ENCODE results near the gene DSN1.

Gene DSN1

DNA sequence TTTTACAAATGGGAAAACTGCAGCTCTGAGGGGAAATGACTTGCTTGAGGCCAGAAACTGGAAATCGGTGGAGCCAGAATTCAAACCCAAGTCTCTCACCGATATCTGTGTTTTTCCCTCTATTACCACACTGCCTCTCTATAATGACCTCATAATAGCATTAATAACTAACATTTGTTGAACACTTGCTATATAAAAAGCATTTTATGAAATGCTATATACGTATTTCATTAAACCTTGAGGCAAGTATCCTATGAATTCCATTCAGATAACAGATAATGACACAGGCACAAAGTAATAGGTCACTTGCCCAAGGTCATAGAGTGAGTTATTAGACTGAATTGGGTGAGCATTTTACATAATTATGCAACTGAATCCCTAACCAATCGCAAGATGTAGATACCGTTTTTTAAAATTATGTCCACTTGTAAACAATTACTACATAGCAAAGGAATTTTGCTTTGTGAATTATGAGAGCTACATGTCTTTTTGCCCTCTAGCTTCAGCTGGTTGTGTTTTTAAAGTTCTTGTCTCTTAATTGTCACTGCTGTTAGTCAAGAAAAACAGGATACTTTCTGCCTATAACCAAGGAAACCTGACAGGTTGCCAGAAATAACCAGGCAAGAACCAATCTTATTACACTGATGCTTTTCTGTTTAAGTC is 4.7 kb downstream of the DSN1 start:
- Histone ChIP-seq H3K9me3 (ENCODE audit: control insufficient read depth in 2 of 2, low read length in 2 of 2) (no peaks in the 10 kb centered on the region), H3K27me3 (ENCODE audit: control insufficient read depth in 2 of 2, insufficient read depth in 2 of 2, low read length in 2 of 2) (no peaks in the 10 kb centered on the region), H3K36me3 (ENCODE audit: control insufficient read depth in 2 of 2, insufficient read depth in 2 of 2, low read length in 2 of 2) (peaks cover 2% of the 10 kb centered on the region in 2 donors), H3K4me3 (ENCODE audit: low read length in 2 of 2) (no peak overlapping the region), H3K27ac (ENCODE audit: low read depth in 2 of 2, low read length in 2 of 2) (no peak overlapping the region), H3K4me1 (ENCODE audit: control insufficient read depth in 2 of 2, insufficient read depth in 2 of 2, low read length in 2 of 2) (peaks cover 5 to 10% of the 10 kb centered on the region in 2 donors), H3K9ac (ENCODE audit: low read depth in 1 of 2, low read length in 2 of 2) (no peak overlapping the region)

DNA sequence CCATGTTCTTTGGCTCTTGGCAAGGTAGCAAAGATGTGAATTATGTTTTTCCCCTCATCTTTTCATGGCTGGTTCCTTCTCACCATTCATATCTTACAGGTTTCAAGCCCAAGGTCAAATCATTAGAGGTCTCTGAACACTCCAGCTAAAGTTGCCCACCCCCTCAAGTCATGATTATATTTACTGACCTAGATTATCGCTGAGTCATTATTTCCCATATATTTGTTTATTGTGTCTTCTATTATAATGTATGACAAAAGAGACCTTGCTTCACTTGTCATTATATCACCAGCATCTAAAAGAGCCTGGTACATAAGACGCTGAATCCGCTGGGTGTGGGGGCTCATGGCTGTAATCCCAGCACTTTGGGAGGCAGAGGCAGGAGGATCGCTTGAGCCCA is 12.4 kb downstream of the DSN1 start:
- no peaks in the 10 kb centered on the region for H3K4me1 ChIP-seq (ENCODE audit: control insufficient read depth in 2 of 2, insufficient read depth in 2 of 2, low read length in 2 of 2)
- H3K9me3 ChIP-seq (ENCODE audit: control insufficient read depth in 2 of 2, low read length in 2 of 2): no peaks in the 10 kb centered on the region
- H3K36me3 ChIP-seq (ENCODE audit: control insufficient read depth in 2 of 2, insufficient read depth in 2 of 2, low read length in 2 of 2): peaks cover 0 to 1% of the 10 kb centered on the region in 2 donors
- H3K27ac ChIP-seq (ENCODE audit: low read depth in 2 of 2, low read length in 2 of 2): no peak overlapping the region
- H3K9ac ChIP-seq (ENCODE audit: low read depth in 1 of 2, low read length in 2 of 2): no peak overlapping the region
- H3K4me3 ChIP-seq (ENCODE audit: low read length in 2 of 2): no peak overlapping the region
- no peaks in the 10 kb centered on the region for H3K27me3 ChIP-seq (ENCODE audit: control insufficient read depth in 2 of 2, insufficient read depth in 2 of 2, low read length in 2 of 2)

DNA sequence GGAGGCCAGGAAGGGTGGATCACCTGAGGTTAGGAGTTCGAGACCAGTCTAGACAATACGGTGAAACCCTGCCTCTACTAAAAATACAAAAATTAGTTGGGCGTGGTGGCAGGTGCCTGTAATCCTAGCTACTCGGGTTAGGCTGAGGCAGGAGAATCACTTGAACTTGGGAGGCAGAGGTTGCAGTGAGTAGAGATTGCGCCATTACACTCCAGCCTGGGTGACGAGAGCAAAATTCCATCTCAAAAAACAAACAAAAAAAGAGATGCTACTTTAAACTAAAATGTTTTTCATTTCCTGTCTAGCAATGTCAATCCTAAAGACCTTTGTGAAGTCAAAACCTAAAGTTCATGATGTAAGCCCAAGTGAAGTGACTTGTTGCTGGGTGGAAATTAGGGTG is 12.9 kb downstream of the DSN1 start:
- no peaks in the 10 kb centered on the region for H3K4me1 ChIP-seq (ENCODE audit: control insufficient read depth in 2 of 2, insufficient read depth in 2 of 2, low read length in 2 of 2)
- no peak overlapping the region for H3K4me3 ChIP-seq (ENCODE audit: low read length in 2 of 2)
- no peaks in the 10 kb centered on the region for H3K36me3 ChIP-seq (ENCODE audit: control insufficient read depth in 2 of 2, insufficient read depth in 2 of 2, low read length in 2 of 2)
- no peaks in the 10 kb centered on the region for H3K9me3 ChIP-seq (ENCODE audit: control insufficient read depth in 2 of 2, low read length in 2 of 2)
- H3K27ac ChIP-seq (ENCODE audit: low read depth in 2 of 2, low read length in 2 of 2): no peak overlapping the region
- H3K27me3 ChIP-seq (ENCODE audit: control insufficient read depth in 2 of 2, insufficient read depth in 2 of 2, low read length in 2 of 2): no peaks in the 10 kb centered on the region
- no peak overlapping the region for H3K9ac ChIP-seq (ENCODE audit: low read depth in 1 of 2, low read length in 2 of 2)

DNA sequence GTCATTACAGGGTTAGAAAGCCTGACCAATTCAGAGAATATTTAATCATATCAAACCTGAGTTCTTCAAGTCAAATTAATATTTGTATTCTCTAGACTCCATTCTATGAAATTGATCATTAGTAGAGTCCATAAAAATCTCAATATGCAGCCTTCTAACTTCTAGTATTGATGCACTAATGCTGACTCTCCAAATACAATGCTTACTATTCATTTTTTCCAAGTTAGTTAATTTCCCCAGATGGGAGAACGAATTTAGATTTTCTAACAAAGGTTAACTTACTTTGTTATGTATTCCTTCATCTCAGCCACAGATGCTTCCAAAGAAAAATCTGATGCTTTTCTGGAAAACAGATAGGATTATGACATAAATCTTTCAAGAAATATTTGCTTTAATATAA is 15.3 kb downstream of the DSN1 start:
- no peak overlapping the region for H3K9ac ChIP-seq (ENCODE audit: low read depth in 1 of 2, low read length in 2 of 2)
- H3K4me3 ChIP-seq (ENCODE audit: low read length in 2 of 2): no peak overlapping the region
- H3K27ac ChIP-seq (ENCODE audit: low read depth in 2 of 2, low read length in 2 of 2): no peak overlapping the region

DNA sequence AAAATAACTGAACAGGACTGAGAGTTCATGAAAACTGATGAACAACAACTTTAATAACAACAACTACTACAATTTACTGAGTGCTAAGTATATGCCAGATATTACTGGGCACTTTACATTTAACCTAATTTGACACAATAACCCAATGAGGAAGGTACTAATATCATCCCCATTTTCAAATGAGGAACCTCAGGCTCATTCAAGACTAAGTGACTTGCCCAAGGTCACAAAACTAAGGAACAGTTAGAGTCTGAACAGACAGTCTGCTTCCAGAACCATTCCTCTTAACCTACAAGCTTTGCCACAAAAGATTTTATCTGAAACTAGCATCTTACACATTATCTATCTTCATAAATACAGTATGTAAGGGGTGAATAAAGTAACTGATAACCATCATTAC is 17.1 kb downstream of the DSN1 start:
- Histone ChIP-seq H3K9ac (ENCODE audit: low read depth in 1 of 2, low read length in 2 of 2) (no peak overlapping the region), H3K9me3 (ENCODE audit: control insufficient read depth in 2 of 2, low read length in 2 of 2) (no peaks in the 10 kb centered on the region), H3K27me3 (ENCODE audit: control insufficient read depth in 2 of 2, insufficient read depth in 2 of 2, low read length in 2 of 2) (no peaks in the 10 kb centered on the region), H3K27ac (ENCODE audit: low read depth in 2 of 2, low read length in 2 of 2) (no peak overlapping the region), H3K36me3 (ENCODE audit: control insufficient read depth in 2 of 2, insufficient read depth in 2 of 2, low read length in 2 of 2) (peaks cover 0 to 24% of the 10 kb centered on the region in 2 donors), H3K4me1 (ENCODE audit: control insufficient read depth in 2 of 2, insufficient read depth in 2 of 2, low read length in 2 of 2) (peaks cover 0 to 3% of the 10 kb centered on the region in 2 donors), H3K4me3 (ENCODE audit: low read length in 2 of 2) (no peak overlapping the region)

More for the DNA sequence above, 15.3 kb downstream of the DSN1 start:
- Histone ChIP-seq H3K9me3 (ENCODE audit: control insufficient read depth in 2 of 2, low read length in 2 of 2) (no peaks in the 10 kb centered on the region), H3K27me3 (ENCODE audit: control insufficient read depth in 2 of 2, insufficient read depth in 2 of 2, low read length in 2 of 2) (no peaks in the 10 kb centered on the region), H3K36me3 (ENCODE audit: control insufficient read depth in 2 of 2, insufficient read depth in 2 of 2, low read length in 2 of 2) (peaks cover 0 to 13% of the 10 kb centered on the region in 2 donors), H3K4me1 (ENCODE audit: control insufficient read depth in 2 of 2, insufficient read depth in 2 of 2, low read length in 2 of 2) (peaks cover 0 to 3% of the 10 kb centered on the region in 2 donors)

DNA sequence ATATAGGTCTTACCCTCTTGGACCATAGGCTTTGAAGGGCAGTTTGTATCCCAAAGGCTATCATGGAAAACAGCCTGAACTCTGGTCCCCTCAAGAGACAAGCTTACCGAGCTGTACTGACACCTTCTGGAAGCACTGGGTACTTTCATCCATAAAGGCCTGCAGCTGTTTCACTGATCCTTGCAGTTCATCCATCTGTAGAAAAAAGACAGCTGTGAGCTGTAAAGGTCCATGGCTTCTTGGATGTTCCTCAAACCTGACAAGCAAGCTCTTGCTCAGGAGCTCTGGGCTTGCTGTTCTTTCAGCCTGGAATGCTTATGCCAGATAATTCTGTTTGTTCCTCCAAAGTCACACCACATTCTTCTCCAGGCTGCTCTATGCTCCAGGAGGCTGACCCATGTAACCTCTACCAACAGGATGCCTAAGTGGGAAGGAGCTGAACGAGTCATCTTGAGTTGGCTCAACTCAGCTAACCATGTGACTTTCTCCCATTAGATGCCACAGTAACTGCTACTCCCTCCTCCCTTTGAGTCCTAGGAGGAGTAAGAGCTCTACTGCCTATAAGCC is 18.8 kb downstream of the DSN1 start:
- peaks cover 0 to 3% of the 10 kb centered on the region in 2 donors for H3K4me1 ChIP-seq (ENCODE audit: control insufficient read depth in 2 of 2, insufficient read depth in 2 of 2, low read length in 2 of 2)
- H3K36me3 ChIP-seq (ENCODE audit: control insufficient read depth in 2 of 2, insufficient read depth in 2 of 2, low read length in 2 of 2): peaks cover 0 to 24% of the 10 kb centered on the region in 2 donors
- H3K9ac ChIP-seq (ENCODE audit: low read depth in 1 of 2, low read length in 2 of 2): no peak overlapping the region
- no peaks in the 10 kb centered on the region for H3K27me3 ChIP-seq (ENCODE audit: control insufficient read depth in 2 of 2, insufficient read depth in 2 of 2, low read length in 2 of 2)
- H3K27ac ChIP-seq (ENCODE audit: low read depth in 2 of 2, low read length in 2 of 2): no peak overlapping the region
- no peaks in the 10 kb centered on the region for H3K9me3 ChIP-seq (ENCODE audit: control insufficient read depth in 2 of 2, low read length in 2 of 2)
- no peak overlapping the region for H3K4me3 ChIP-seq (ENCODE audit: low read length in 2 of 2)

DNA sequence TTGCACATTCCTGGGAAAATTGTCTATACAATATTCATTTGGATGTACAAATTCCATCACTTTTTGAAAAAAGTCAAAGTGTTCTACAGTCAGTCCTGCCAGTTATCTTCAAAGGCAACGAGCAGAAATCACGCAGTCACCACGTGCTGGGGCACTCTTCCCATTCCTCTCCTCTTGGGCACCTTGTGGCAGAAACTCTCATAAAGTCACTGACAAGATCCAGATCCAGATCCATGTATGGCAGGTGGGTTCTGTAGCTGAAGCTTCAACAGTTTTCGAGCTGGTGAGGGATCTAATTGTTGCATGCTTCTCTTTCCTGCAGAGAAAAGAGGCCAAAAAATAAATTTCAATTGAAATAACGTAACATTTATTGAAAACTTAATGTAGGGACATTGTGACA is 21.0 kb downstream of the DSN1 start:
- Histone ChIP-seq H3K36me3 (ENCODE audit: control insufficient read depth in 2 of 2, insufficient read depth in 2 of 2, low read length in 2 of 2) (peaks cover 0 to 24% of the 10 kb centered on the region in 2 donors), H3K4me1 (ENCODE audit: control insufficient read depth in 2 of 2, insufficient read depth in 2 of 2, low read length in 2 of 2) (peaks cover 0 to 3% of the 10 kb centered on the region in 2 donors), H3K27me3 (ENCODE audit: control insufficient read depth in 2 of 2, insufficient read depth in 2 of 2, low read length in 2 of 2) (no peaks in the 10 kb centered on the region), H3K4me3 (ENCODE audit: low read length in 2 of 2) (no peak overlapping the region), H3K27ac (ENCODE audit: low read depth in 2 of 2, low read length in 2 of 2) (no peak overlapping the region), H3K9me3 (ENCODE audit: control insufficient read depth in 2 of 2, low read length in 2 of 2) (no peaks in the 10 kb centered on the region), H3K9ac (ENCODE audit: low read depth in 1 of 2, low read length in 2 of 2) (no peak overlapping the region)

DNA sequence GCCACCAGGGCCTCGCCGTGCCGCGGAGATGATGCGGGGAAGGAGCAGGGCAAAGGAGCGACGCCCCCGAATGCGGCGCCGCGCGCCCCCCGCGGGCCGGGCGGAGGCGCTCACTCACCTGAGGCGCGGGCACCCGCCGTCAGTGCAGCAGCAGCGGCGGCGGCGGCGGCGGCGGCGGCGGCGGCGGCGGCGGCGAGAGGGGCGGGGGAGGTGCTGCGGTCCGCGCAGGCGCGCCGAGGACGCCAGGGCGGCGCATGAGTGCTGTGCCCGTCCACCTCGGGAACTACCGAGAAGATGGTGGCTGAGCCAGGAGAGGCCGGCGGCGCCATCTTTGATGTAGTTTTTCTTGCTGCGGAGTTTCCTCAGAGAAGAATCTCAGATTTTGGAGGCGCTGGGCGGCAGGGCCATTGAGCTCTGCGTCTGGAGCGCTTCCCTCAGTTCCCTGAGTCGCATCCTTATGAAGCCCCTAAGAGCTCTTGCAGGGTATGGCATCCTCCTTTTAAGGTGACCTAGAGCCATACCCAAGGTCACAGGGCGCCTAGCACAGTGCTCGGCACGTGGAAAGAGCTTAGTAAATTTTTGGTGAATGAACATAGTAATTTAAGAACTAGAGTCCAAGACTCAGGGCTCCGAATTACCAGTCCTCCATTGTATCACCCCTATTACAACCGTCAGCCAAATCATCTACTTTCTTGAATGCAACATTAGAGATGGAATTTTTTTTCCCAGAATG is 27.5 kb downstream of the DSN1 start, which contains the start of gene NDRG3:
TSS of gene NDRG3 (minus strand) at position 164 of the 733 bp plus-strand sequence. CDS start 24,355 bp downstream, outside the sequence.
- H3K4me3 ChIP-seq (ENCODE audit: low read length in 2 of 2): peak within 1 kb of the TSS; percentile 81 to 91
- H3K27me3 ChIP-seq (ENCODE audit: control insufficient read depth in 2 of 2, insufficient read depth in 2 of 2, low read length in 2 of 2): no peaks in the 10 kb centered on the region
- peak within 1 kb of the TSS; percentile 69 to 79 for H3K9ac ChIP-seq (ENCODE audit: low read depth in 1 of 2, low read length in 2 of 2)
- H3K36me3 ChIP-seq (ENCODE audit: control insufficient read depth in 2 of 2, insufficient read depth in 2 of 2, low read length in 2 of 2): no peaks in the 10 kb centered on the region
- H3K27ac ChIP-seq (ENCODE audit: low read depth in 2 of 2, low read length in 2 of 2): peak within 1 kb of the TSS; percentile 55 to 71
- no peaks in the 10 kb centered on the region for H3K9me3 ChIP-seq (ENCODE audit: control insufficient read depth in 2 of 2, low read length in 2 of 2)
- H3K4me1 ChIP-seq (ENCODE audit: control insufficient read depth in 2 of 2, insufficient read depth in 2 of 2, low read length in 2 of 2): peaks cover 3 to 6% of the 10 kb centered on the region in 2 donors

DNA sequence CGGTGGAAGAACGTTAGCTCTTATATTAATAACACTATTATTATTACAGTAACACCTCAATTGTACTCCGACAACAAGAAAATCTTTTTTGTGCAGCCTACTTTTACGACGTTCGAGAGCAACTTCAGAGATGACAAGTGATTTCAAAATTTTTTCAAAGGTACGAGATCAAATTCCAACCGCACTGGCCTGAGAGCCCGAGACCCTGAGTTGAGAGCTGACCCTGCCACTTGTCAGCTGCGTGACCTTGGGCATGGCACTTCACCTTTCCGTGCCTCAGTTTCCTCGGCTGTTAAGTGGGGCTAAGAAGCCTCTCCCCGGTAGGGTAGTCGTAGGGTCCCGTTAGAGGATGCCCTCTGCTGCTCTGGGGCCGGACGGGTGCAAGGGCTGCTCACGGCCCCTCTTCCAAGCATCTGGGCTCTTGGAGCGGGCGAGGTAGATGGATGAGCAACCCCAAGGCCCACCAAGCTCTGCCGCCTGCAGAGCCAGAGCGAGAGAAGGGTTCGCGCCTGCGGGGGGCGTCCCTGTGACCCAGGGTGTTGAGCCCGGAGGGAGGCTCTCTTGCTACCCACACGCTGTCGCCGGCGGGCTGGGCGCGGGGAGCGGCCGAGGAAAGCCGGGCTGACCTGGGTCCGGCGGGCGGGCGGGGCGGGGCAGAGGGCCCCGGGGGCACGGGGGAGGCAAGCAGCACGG is 28.2 kb downstream of the DSN1 start:
- H3K27me3 ChIP-seq (ENCODE audit: control insufficient read depth in 2 of 2, insufficient read depth in 2 of 2, low read length in 2 of 2): no peaks in the 10 kb centered on the region
- H3K27ac ChIP-seq (ENCODE audit: low read depth in 2 of 2, low read length in 2 of 2): no peak overlapping the region
- peak overlapping the region; percentile 55 to 58 for H3K9ac ChIP-seq (ENCODE audit: low read depth in 1 of 2, low read length in 2 of 2)
- H3K36me3 ChIP-seq (ENCODE audit: control insufficient read depth in 2 of 2, insufficient read depth in 2 of 2, low read length in 2 of 2): no peaks in the 10 kb centered on the region
- no peaks in the 10 kb centered on the region for H3K9me3 ChIP-seq (ENCODE audit: control insufficient read depth in 2 of 2, low read length in 2 of 2)
- peak overlapping the region; percentile 79 to 87 for H3K4me3 ChIP-seq (ENCODE audit: low read length in 2 of 2)
- peaks cover 3 to 6% of the 10 kb centered on the region in 2 donors for H3K4me1 ChIP-seq (ENCODE audit: control insufficient read depth in 2 of 2, insufficient read depth in 2 of 2, low read length in 2 of 2)

Data from mucosa of rectum (tissue), 2 donors.